Measurements from ENCODE around the gene COG5. TPM values are rescaled to one million over a fixed set of nuclear protein-coding genes. Genes with fewer than 3 reads are reported as not detected.
A peak's percentile ranks its signal among the peaks of the same experiment; 100 is the strongest.

The COG5 gene
- total and polyA plus RNA-seq, 2 donors from 2014 or later = 8.6 to 45.7 TPM

- no peaks in the 10 kb centered on the region for H3K27me3 ChIP-seq (ENCODE audit: control insufficient read depth, insufficient read depth, low read length)
- intact Hi-C loops (cut with DNase I) = no loop called here
- H3K9ac ChIP-seq (ENCODE audit: low read length in 3 of 3) = no peak overlapping the region
- no peaks in the 10 kb centered on the region for H3K36me3 ChIP-seq (ENCODE audit: control insufficient read depth in 2 of 3, insufficient read depth in 3 of 3, low read length in 3 of 3)
- no peak overlapping the region for H3K27ac ChIP-seq (ENCODE audit: low read depth in 2 of 2, low read length in 2 of 2)
- DNase-seq = no peak
- H3K4me1 ChIP-seq (ENCODE audit: control insufficient read depth in 2 of 3, insufficient read depth in 2 of 3, low read depth in 1 of 3, low read length in 3 of 3) = peaks cover 0 to 3% (median 0%) of the 10 kb centered on the region in 3 donors
- no peak for FAIRE-seq
- no peaks in the 10 kb centered on the region for H3K9me3 ChIP-seq (ENCODE audit: control insufficient read depth in 2 of 3, insufficient read depth in 1 of 3, low read length in 3 of 3)
- no peak overlapping the region for H3K4me3 ChIP-seq (ENCODE audit: low read length in 3 of 3)
- TF ChIP-seq, protein P1, sequence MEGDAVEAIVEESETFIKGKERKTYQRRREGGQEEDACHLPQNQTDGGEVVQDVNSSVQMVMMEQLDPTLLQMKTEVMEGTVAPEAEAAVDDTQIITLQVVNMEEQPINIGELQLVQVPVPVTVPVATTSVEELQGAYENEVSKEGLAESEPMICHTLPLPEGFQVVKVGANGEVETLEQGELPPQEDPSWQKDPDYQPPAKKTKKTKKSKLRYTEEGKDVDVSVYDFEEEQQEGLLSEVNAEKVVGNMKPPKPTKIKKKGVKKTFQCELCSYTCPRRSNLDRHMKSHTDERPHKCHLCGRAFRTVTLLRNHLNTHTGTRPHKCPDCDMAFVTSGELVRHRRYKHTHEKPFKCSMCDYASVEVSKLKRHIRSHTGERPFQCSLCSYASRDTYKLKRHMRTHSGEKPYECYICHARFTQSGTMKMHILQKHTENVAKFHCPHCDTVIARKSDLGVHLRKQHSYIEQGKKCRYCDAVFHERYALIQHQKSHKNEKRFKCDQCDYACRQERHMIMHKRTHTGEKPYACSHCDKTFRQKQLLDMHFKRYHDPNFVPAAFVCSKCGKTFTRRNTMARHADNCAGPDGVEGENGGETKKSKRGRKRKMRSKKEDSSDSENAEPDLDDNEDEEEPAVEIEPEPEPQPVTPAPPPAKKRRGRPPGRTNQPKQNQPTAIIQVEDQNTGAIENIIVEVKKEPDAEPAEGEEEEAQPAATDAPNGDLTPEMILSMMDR (IDR thresholded peaks at IDR 0.05; ENCODE audit: borderline replicate concordance, extremely low read depth, insufficient read depth) = no peak
Measured at GRCh38 chr7:107268594-107268993, 295.1 kb downstream of the COG5 start.

- peaks cover 0 to 3% (median 0%) of the 10 kb centered on the region in 3 donors for H3K4me1 ChIP-seq (ENCODE audit: control insufficient read depth in 2 of 3, insufficient read depth in 2 of 3, low read depth in 1 of 3, low read length in 3 of 3)
- no peaks in the 10 kb centered on the region for H3K27me3 ChIP-seq (ENCODE audit: control insufficient read depth, insufficient read depth, low read length)
- intact Hi-C loops (cut with DNase I) = no loop called here
- TF ChIP-seq, protein P1 (IDR thresholded peaks at IDR 0.05; ENCODE audit: borderline replicate concordance, extremely low read depth, insufficient read depth) = no peak
- H3K9me3 ChIP-seq (ENCODE audit: control insufficient read depth in 2 of 3, insufficient read depth in 1 of 3, low read length in 3 of 3) = no peaks in the 10 kb centered on the region
- no peak overlapping the region for H3K9ac ChIP-seq (ENCODE audit: low read length in 3 of 3)
- FAIRE-seq (no peak), DNase-seq (no peak)
- no peak overlapping the region for H3K27ac ChIP-seq (ENCODE audit: low read depth in 2 of 2, low read length in 2 of 2)
- H3K4me3 ChIP-seq (ENCODE audit: low read length in 3 of 3) = no peak overlapping the region
- H3K36me3 ChIP-seq (ENCODE audit: control insufficient read depth in 2 of 3, insufficient read depth in 3 of 3, low read length in 3 of 3) = no peaks in the 10 kb centered on the region
Measured at GRCh38 chr7:107267138-107267537, 296.6 kb downstream of the COG5 start.

DNA sequence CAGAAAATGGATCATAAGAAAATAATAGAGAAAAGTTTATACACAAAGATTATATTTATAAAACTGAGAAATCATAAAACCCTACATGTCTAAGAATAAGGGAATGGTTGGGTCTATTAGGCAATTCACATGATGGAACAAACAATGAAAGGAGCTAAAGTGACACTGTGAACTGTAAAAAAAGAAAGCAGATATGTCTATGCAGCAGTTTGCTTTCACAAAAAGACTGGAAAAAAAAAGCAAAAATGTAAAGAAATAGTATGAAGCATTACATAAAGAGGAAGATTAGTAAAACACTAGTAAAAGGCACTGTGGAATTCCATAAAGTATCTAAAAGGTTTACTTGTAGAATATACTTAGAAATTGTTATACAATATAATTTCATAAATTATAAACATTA is 299.0 kb downstream of the COG5 start:
- intact Hi-C loops (cut with DNase I) = no loop called here
- H3K9ac ChIP-seq (ENCODE audit: low read length in 3 of 3) = no peak overlapping the region
- DNase-seq = no peak
- TF ChIP-seq, protein P1 (IDR thresholded peaks at IDR 0.05; ENCODE audit: borderline replicate concordance, extremely low read depth, insufficient read depth) = no peak
- H3K27me3 ChIP-seq (ENCODE audit: control insufficient read depth, insufficient read depth, low read length) = no peaks in the 10 kb centered on the region
- H3K4me1 ChIP-seq (ENCODE audit: control insufficient read depth in 2 of 3, insufficient read depth in 2 of 3, low read depth in 1 of 3, low read length in 3 of 3) = peaks cover 0 to 3% (median 0%) of the 10 kb centered on the region in 3 donors
- FAIRE-seq = no peak
- no peaks in the 10 kb centered on the region for H3K9me3 ChIP-seq (ENCODE audit: control insufficient read depth in 2 of 3, insufficient read depth in 1 of 3, low read length in 3 of 3)
- H3K4me3 ChIP-seq (ENCODE audit: low read length in 3 of 3) = no peak overlapping the region
- no peaks in the 10 kb centered on the region for H3K36me3 ChIP-seq (ENCODE audit: control insufficient read depth in 2 of 3, insufficient read depth in 3 of 3, low read length in 3 of 3)
- no peak overlapping the region for H3K27ac ChIP-seq (ENCODE audit: low read depth in 2 of 2, low read length in 2 of 2)

DNA sequence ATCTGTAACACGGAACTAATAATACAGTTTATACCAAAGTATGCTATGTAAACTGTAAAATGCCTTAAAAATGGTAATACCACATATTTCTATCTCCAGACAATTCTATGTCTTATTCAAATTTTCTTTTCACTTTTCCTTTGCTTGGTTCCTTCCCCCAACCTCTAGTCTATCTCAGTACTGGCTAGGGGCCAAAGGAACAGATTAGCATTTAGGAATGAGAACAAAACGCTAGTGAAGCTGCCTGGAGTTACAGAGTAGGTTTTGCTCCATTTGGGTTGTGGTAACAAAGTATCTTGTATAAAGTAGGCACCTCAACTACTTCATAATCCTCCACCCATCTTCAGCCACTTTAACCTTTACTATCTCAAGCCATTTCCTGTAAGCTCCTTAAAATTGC is 300.9 kb downstream of the COG5 start:
- DNase-seq = peak in 1 of 5 donors; percentile 10
- FAIRE-seq = no peak

More for the DNA sequence above, 300.9 kb downstream of the COG5 start:
- Histone ChIP-seq H3K27ac (ENCODE audit: low read depth in 2 of 2, low read length in 2 of 2) (no peak overlapping the region), H3K9me3 (ENCODE audit: control insufficient read depth in 2 of 3, insufficient read depth in 1 of 3, low read length in 3 of 3) (no peaks in the 10 kb centered on the region), H3K9ac (ENCODE audit: low read length in 3 of 3) (no peak overlapping the region), H3K36me3 (ENCODE audit: control insufficient read depth in 2 of 3, insufficient read depth in 3 of 3, low read length in 3 of 3) (no peaks in the 10 kb centered on the region), H3K4me1 (ENCODE audit: control insufficient read depth in 2 of 3, insufficient read depth in 2 of 3, low read depth in 1 of 3, low read length in 3 of 3) (no peaks in the 10 kb centered on the region), H3K4me3 (ENCODE audit: low read length in 3 of 3) (no peak overlapping the region), H3K27me3 (ENCODE audit: control insufficient read depth, insufficient read depth, low read length) (no peaks in the 10 kb centered on the region)
- TF ChIP-seq, protein P1 (IDR thresholded peaks at IDR 0.05; ENCODE audit: borderline replicate concordance, extremely low read depth, insufficient read depth) = no peak
- intact Hi-C loops (cut with DNase I) = no loop called here

Data from kidney (tissue), 14 donors.